Testis (tissue), 2 donors: ENCODE data around the gene CALD1.

Experiments
- CTCF ChIP-seq, 3 experiments: fragments of 450-650 bp in 2 of 3; fragments of 200-600 bp in 1 of 3; sonication (generic) in 1 of 3; IDR thresholded peaks; one replicate each; pipeline ENCODE4 v1.5.1; 2016 to 2019; ENCODE audit warnings: antibody characterized with exemption in 3 of 3, mild to moderate bottlenecking in 2 of 3, moderate library complexity in 1 of 3
- POLR2A ChIP-seq: fragments of 450-650 bp; IDR thresholded peaks from one replicate; pipeline ENCODE4 v1.6.1; 2017; ENCODE audit warnings: antibody characterized with exemption, mild to moderate bottlenecking, moderate library complexity

GRCh38 chr7:134772401-134772800, 7.0 kb upstream of the CALD1 start:
- TF ChIP-seq POLR2A (no peak), CTCF (IDR thresholded peaks at IDR 0.05) (no peak)
